ENCODE results near the gene XCL2.

Gene XCL2

GRCh38 chr1:168560370-168560769, 16.6 kb upstream of the XCL2 start:
- Histone ChIP-seq H3K4me1 (ENCODE audit: insufficient read depth, low read length, severe bottlenecking) (no peaks in the 10 kb centered on the region), H3K9ac (ENCODE audit: low read length) (no peak overlapping the region), H3K27me3 (ENCODE audit: insufficient read depth, low read length) (no peaks in the 10 kb centered on the region), H2AFZ (ENCODE audit: low read length) (no peak overlapping the region), H3K9me2 (ENCODE audit: low read depth, low read length) (no peaks in the 10 kb centered on the region), H3K36me3 (ENCODE audit: insufficient read depth, low read length) (no peaks in the 10 kb centered on the region), H3K9me3 (ENCODE audit: low read length) (no peaks in the 10 kb centered on the region), H3K27ac (ENCODE audit: low read depth, low read length, poor library complexity, severe bottlenecking) (no peak overlapping the region), H4K20me1 (ENCODE audit: insufficient read depth, low read length) (no peaks in the 10 kb centered on the region), H3K79me2 (ENCODE audit: insufficient read depth, low read length) (no peaks in the 10 kb centered on the region), H3K4me3 (ENCODE audit: low read depth, low read length, poor library complexity, severe bottlenecking) (no peak overlapping the region), H3F3A (ENCODE audit: insufficient read depth, low read length) (no peaks in the 10 kb centered on the region), H3K4me2 (ENCODE audit: low read length) (no peak overlapping the region)
- TF ChIP-seq CTCF (IDR thresholded peaks at IDR 0.05; ENCODE audit: low read length) (no peak), EZH2 (IDR thresholded peaks at IDR 0.05; ENCODE audit: borderline replicate concordance, low read length) (no peak)

- Histone ChIP-seq H3K9me2 (ENCODE audit: low read depth, low read length) (no peaks in the 10 kb centered on the region), H2AFZ (ENCODE audit: low read length) (no peak overlapping the region), H3K4me2 (ENCODE audit: low read length) (no peak overlapping the region), H3K36me3 (ENCODE audit: insufficient read depth, low read length) (no peaks in the 10 kb centered on the region), H3F3A (ENCODE audit: insufficient read depth, low read length) (no peaks in the 10 kb centered on the region), H3K27me3 (ENCODE audit: insufficient read depth, low read length) (no peaks in the 10 kb centered on the region), H4K20me1 (ENCODE audit: insufficient read depth, low read length) (no peaks in the 10 kb centered on the region), H3K4me1 (ENCODE audit: insufficient read depth, low read length, severe bottlenecking) (no peaks in the 10 kb centered on the region), H3K79me2 (ENCODE audit: insufficient read depth, low read length) (no peaks in the 10 kb centered on the region), H3K9ac (ENCODE audit: low read length) (no peak overlapping the region), H3K4me3 (ENCODE audit: low read depth, low read length, poor library complexity, severe bottlenecking) (no peak overlapping the region), H3K9me3 (ENCODE audit: low read length) (no peaks in the 10 kb centered on the region), H3K27ac (ENCODE audit: low read depth, low read length, poor library complexity, severe bottlenecking) (no peak overlapping the region)
- TF ChIP-seq EZH2 (IDR thresholded peaks at IDR 0.05; ENCODE audit: borderline replicate concordance, low read length) (no peak), CTCF (IDR thresholded peaks at IDR 0.05; ENCODE audit: low read length) (no peak)
These were observed 12.8 kb upstream of the XCL2 start for GRCh38 chr1:168556647-168557046.

GRCh38 chr1:168555508-168556046, 11.8 kb upstream of the XCL2 start:
- no peak overlapping the region for H3K27ac ChIP-seq (ENCODE audit: low read depth, low read length, poor library complexity, severe bottlenecking)
- no peaks in the 10 kb centered on the region for H3K4me1 ChIP-seq (ENCODE audit: insufficient read depth, low read length, severe bottlenecking)
- no peak overlapping the region for H3K4me2 ChIP-seq (ENCODE audit: low read length)
- H3K36me3 ChIP-seq (ENCODE audit: insufficient read depth, low read length), result no peaks in the 10 kb centered on the region
- H3K27me3 ChIP-seq (ENCODE audit: insufficient read depth, low read length), result no peaks in the 10 kb centered on the region
- no peak overlapping the region for H2AFZ ChIP-seq (ENCODE audit: low read length)
- H3K9ac ChIP-seq (ENCODE audit: low read length), result no peak overlapping the region
- H3F3A ChIP-seq (ENCODE audit: insufficient read depth, low read length), result no peaks in the 10 kb centered on the region
- H3K4me3 ChIP-seq (ENCODE audit: low read depth, low read length, poor library complexity, severe bottlenecking), result no peak overlapping the region
- H4K20me1 ChIP-seq (ENCODE audit: insufficient read depth, low read length), result no peaks in the 10 kb centered on the region
- no peaks in the 10 kb centered on the region for H3K9me2 ChIP-seq (ENCODE audit: low read depth, low read length)
- no peaks in the 10 kb centered on the region for H3K9me3 ChIP-seq (ENCODE audit: low read length)
- no peak for TF ChIP-seq EZH2 (IDR thresholded peaks at IDR 0.05; ENCODE audit: borderline replicate concordance, low read length)
- no peak for TF ChIP-seq CTCF (IDR thresholded peaks at IDR 0.05; ENCODE audit: low read length)
- H3K79me2 ChIP-seq (ENCODE audit: insufficient read depth, low read length), result no peaks in the 10 kb centered on the region

All from OCI-LY1 (cell line).